Liver (tissue), 9 donors: Measurements from ENCODE around the gene SPTLC1. TPM values are rescaled to one million over a fixed set of nuclear protein-coding genes. Genes with fewer than 3 reads are reported as not detected.

Experiments
- DNase-seq: peaks from one replicate; pipeline ENCODE4 v3.0.0-alpha.2; 2017; ENCODE audit warnings: low spot score
- H3K27ac ChIP-seq, 2 donors: one replicate each; pipeline ENCODE4 v1.7.0; 2013; ENCODE audit warnings: inconsistent platforms in 2 of 2, low read length in 2 of 2, control low read depth in 1 of 2, low read depth in 1 of 2, mild to moderate bottlenecking in 1 of 2
- H3K27me3 ChIP-seq, 4 donors: one replicate each; pipeline versions ENCODE4 v1.6.1 to v1.7.0; 2013; ENCODE audit warnings: low read length in 3 of 4, inconsistent platforms in 1 of 4, mild to moderate bottlenecking in 1 of 4, moderate library complexity in 1 of 4; ENCODE audit not compliant: control insufficient read depth in 4 of 4, insufficient read depth in 4 of 4
- H3K36me3 ChIP-seq, 4 donors: one replicate each; pipeline versions ENCODE4 v1.6.1 to v1.7.0; 2013; ENCODE audit warnings: low read length in 3 of 4, mild to moderate bottlenecking in 3 of 4, low read depth in 1 of 4, moderate library complexity in 1 of 4; ENCODE audit not compliant: control insufficient read depth in 4 of 4, insufficient read depth in 3 of 4
- H3K4me1 ChIP-seq, 4 donors: one replicate each; pipeline versions ENCODE4 v1.6.1 to v1.7.0; 2013; ENCODE audit warnings: low read length in 3 of 4, mild to moderate bottlenecking in 3 of 4, moderate library complexity in 1 of 4; ENCODE audit not compliant: control insufficient read depth in 4 of 4, insufficient read depth in 4 of 4
- H3K4me3 ChIP-seq, 3 donors: one replicate each; pipeline versions ENCODE4 v1.6.1 to v1.7.0; 2013; ENCODE audit warnings: low read length in 3 of 3, control low read depth in 1 of 3, low read depth in 1 of 3, mild to moderate bottlenecking in 1 of 3
- H3K9ac ChIP-seq, 2 donors: one replicate each; pipeline ENCODE4 v1.7.0; 2013; ENCODE audit warnings: low read length in 2 of 2, mild to moderate bottlenecking in 2 of 2, moderate library complexity in 2 of 2, control low read depth in 1 of 2, low read depth in 1 of 2
- H3K9me3 ChIP-seq, 4 donors: one replicate each; pipeline versions ENCODE4 v1.6.1 to v1.7.0; 2013; ENCODE audit warnings: low read length in 3 of 4; ENCODE audit not compliant: control insufficient read depth in 4 of 4
- EGR1 ChIP-seq, 2 donors: IDR thresholded peaks; 2 replicates each; pipeline ENCODE4 v1.6.1; 2016 to 2018; ENCODE audit warnings: antibody characterized with exemption in 2 of 2, low read depth in 2 of 2
- FOXA1 ChIP-seq: IDR thresholded peaks from 2 replicates; pipeline ENCODE4 v1.6.1; 2016; ENCODE audit warnings: antibody characterized with exemption
- FOXA2 ChIP-seq: IDR thresholded peaks from 2 replicates; pipeline ENCODE4 v1.6.1; 2016; ENCODE audit warnings: antibody characterized with exemption
- GABPA ChIP-seq, 2 donors: IDR thresholded peaks in 1 of 2; conservative IDR thresholded peaks in 1 of 2; 2 replicates each; pipeline ENCODE4 v1.6.1; 2016; ENCODE audit warnings: antibody characterized with exemption in 2 of 2, mild to moderate bottlenecking in 1 of 2, moderate library complexity in 1 of 2
- HNF4A ChIP-seq, 2 donors: conservative IDR thresholded peaks; 2 replicates each; pipeline ENCODE4 v1.6.1; 2016; ENCODE audit warnings: antibody characterized with exemption in 2 of 2, mild to moderate bottlenecking in 2 of 2
- NR2F2 ChIP-seq: IDR thresholded peaks from 2 replicates; pipeline ENCODE4 v1.6.1; 2016; ENCODE audit warnings: antibody characterized with exemption
- RAD21 ChIP-seq, 2 donors: IDR thresholded peaks; 2 replicates each; pipeline ENCODE4 v1.6.1; 2016; ENCODE audit warnings: antibody characterized with exemption in 2 of 2, mild to moderate bottlenecking in 2 of 2
- RXRA ChIP-seq, 2 donors: IDR thresholded peaks; 2 replicates each; pipeline ENCODE4 v1.6.1; 2017 to 2018; ENCODE audit warnings: antibody characterized with exemption in 2 of 2, mild to moderate bottlenecking in 1 of 2
- TAF1 ChIP-seq: conservative IDR thresholded peaks from 2 replicates; pipeline ENCODE4 v1.6.1; 2016; ENCODE audit warnings: antibody characterized with exemption, mild to moderate bottlenecking
- YY1 ChIP-seq: IDR thresholded peaks from 2 replicates; pipeline ENCODE4 v1.6.1; 2016; ENCODE audit warnings: antibody characterized with exemption, mild to moderate bottlenecking
- WGBS: extraction: QIAGEN DNeasy Blood & Tissue Kit; methylation state at CpG from one replicate; pipeline ENCODE4 v1.1.7; 2013; 5-methylcytosine and 5-hydroxymethylcytosine counted together
- polyA plus RNA-seq, 2 donors: library from polyadenylated mRNA; stranded (reverse) in 1 of 2; unstranded in 1 of 2; fragments of 200-250 nt in 1 of 2; fragments of >200 nt in 1 of 2; fragmentation: Nextera tagmentation in 1 of 2; extraction: Ambion mirVana in 1 of 2; gene quantifications; one replicate each; pipeline versions ENCODE4 v1.2.1 to v1.2.3, GENCODE V29; 2013 to 2015
- total RNA-seq, 2 donors: library from RNA; depleted of rRNA; stranded (reverse); fragments of >200 nt; gene quantifications; one replicate each; pipeline ENCODE4 v1.2.3, GENCODE V29; 2014
- TF ChIP-seq, protein P1 (sequence below): IDR thresholded peaks from 2 replicates; pipeline ENCODE4 v1.6.1; 2016; ENCODE audit warnings: antibody characterized with exemption
- TF ChIP-seq, protein P2 (sequence below): IDR thresholded peaks from 2 replicates; pipeline ENCODE4 v1.6.1; 2016; ENCODE audit warnings: antibody characterized with exemption
- TF ChIP-seq, protein P3 (sequence below): IDR thresholded peaks from 2 replicates; pipeline ENCODE4 v1.6.1; 2016; ENCODE audit warnings: antibody characterized with exemption
- TF ChIP-seq, protein P4 (sequence below): fragments of 150-350 bp; IDR thresholded peaks from 2 replicates; pipeline ENCODE4 v1.5.1; 2017; ENCODE audit warnings: improper control_type of control experiment, low read depth, low read length; ENCODE audit not compliant: missing input control
- TF ChIP-seq, protein P5 (sequence below): IDR thresholded peaks from 2 replicates; pipeline ENCODE4 v1.6.1; 2016; ENCODE audit warnings: antibody characterized with exemption, mild to moderate bottlenecking
- donor health status: healthy.
- donor health status: healthy.
- donor health status: healthy.
- donor health status: healthy.
- donor health status: healthy.

SPTLC1 gene
- total and polyA plus RNA-seq, 4 donors: 9.9 to 38.0 (median 19.8) TPM

DNA sequence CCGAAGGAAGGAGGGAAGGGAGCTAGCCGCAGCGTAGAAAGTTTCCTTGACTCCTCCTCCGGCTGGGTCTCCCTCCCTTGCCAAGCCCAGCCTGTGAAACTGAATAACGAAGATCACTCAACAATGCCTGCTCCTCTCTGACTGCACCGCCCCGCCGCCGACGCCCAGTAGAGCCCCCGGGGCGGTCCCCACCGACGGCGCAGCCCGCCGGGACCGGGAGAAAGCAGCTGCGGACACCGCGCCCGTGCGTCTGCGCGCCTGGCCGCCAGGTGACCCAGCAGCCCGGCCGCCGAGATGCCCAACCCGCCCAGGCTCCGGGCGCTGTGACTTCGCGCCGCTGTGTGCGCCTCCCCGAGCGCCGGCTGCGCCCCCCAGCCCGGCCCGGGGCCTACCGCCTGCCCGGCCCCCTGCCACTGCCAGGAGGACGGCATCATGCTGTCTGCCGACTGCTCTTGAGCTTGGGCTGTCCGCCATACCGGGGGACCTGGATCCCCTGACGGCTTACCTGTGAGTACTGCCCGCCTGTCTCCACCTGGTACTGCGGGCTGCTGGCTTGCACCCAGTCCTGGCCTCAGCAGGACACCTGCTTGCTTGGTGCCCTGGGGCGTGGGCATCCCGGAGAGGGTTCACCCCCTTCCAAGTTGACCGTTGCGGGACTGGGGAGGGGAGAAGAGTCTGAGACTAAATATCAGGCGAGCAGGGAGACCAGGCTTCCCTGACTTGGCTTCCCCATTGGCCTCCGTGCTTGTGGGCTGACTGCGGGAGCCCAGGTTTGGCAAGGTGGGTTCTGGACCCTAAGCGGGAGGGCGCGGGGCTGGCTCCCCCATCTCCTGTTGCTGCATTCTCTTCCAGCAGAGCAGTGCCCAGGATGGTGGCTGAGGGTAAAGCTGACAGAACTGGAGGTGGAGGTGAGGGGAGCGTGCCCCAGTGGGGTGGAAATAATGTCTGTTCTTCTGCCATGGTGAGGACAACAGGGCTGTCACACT lies 26.2 kb upstream of the SPTLC1 start:
- H3K4me3 ChIP-seq: peak overlapping the region in 1 of 3 donors; percentile 37

DNA sequence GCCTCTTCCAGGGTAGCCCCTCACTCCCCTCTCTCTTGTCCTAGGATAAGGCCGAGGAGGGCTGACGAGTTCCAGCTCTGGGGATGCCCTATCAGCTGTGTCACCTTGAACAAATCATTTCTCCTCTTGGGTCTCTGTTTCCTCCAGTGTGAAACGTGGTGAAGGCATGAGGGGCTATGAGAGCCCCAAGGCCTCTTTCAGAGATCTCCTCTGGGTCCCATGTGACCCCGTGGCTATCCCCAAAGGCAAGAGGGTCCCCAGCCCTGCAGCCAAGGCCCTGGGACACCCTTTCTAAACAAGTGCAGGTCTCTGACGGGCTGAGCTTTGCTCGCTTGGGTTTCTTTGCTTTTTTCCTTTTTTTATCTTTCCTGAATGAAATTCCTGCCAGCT lies 25.5 kb upstream of the SPTLC1 start:
- no peak for DNase-seq
- Histone ChIP-seq H3K27ac (no peak overlapping the region), H3K36me3 (no peaks in the 10 kb centered on the region), H3K27me3 (no peaks in the 10 kb centered on the region), H3K9me3 (no peaks in the 10 kb centered on the region), H3K4me1 (peaks cover 4 to 20% (median 14%) of the 10 kb centered on the region in 4 donors), H3K9ac (no peak overlapping the region), H3K4me3 (no peak overlapping the region)
- 10% methylated on average over 6 of the region's 6 CpGs for WGBS
- TF ChIP-seq FOXA2 (no peak), FOXA1 (no peak), HNF4A (conservative IDR thresholded peaks at IDR 0.05) (no peak), EGR1 (IDR thresholded peaks at IDR 0.05; ENCODE audit: low read depth in 2 of 2) (no peak), NR2F2 (no peak), RAD21 (IDR thresholded peaks at IDR 0.05) (no peak), TAF1 (no peak), YY1 (no peak), RXRA (IDR thresholded peaks at IDR 0.05) (no peak)
- TF ChIP-seq, protein P1, sequence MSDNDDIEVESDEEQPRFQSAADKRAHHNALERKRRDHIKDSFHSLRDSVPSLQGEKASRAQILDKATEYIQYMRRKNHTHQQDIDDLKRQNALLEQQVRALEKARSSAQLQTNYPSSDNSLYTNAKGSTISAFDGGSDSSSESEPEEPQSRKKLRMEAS: no peak
- TF ChIP-seq, protein P2, sequence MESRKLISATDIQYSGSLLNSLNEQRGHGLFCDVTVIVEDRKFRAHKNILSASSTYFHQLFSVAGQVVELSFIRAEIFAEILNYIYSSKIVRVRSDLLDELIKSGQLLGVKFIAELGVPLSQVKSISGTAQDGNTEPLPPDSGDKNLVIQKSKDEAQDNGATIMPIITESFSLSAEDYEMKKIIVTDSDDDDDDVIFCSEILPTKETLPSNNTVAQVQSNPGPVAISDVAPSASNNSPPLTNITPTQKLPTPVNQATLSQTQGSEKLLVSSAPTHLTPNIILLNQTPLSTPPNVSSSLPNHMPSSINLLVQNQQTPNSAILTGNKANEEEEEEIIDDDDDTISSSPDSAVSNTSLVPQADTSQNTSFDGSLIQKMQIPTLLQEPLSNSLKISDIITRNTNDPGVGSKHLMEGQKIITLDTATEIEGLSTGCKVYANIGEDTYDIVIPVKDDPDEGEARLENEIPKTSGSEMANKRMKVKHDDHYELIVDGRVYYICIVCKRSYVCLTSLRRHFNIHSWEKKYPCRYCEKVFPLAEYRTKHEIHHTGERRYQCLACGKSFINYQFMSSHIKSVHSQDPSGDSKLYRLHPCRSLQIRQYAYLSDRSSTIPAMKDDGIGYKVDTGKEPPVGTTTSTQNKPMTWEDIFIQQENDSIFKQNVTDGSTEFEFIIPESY: no peak
- TF ChIP-seq, protein P3, sequence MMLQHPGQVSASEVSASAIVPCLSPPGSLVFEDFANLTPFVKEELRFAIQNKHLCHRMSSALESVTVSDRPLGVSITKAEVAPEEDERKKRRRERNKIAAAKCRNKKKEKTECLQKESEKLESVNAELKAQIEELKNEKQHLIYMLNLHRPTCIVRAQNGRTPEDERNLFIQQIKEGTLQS: no peak
- TF ChIP-seq, protein P4, sequence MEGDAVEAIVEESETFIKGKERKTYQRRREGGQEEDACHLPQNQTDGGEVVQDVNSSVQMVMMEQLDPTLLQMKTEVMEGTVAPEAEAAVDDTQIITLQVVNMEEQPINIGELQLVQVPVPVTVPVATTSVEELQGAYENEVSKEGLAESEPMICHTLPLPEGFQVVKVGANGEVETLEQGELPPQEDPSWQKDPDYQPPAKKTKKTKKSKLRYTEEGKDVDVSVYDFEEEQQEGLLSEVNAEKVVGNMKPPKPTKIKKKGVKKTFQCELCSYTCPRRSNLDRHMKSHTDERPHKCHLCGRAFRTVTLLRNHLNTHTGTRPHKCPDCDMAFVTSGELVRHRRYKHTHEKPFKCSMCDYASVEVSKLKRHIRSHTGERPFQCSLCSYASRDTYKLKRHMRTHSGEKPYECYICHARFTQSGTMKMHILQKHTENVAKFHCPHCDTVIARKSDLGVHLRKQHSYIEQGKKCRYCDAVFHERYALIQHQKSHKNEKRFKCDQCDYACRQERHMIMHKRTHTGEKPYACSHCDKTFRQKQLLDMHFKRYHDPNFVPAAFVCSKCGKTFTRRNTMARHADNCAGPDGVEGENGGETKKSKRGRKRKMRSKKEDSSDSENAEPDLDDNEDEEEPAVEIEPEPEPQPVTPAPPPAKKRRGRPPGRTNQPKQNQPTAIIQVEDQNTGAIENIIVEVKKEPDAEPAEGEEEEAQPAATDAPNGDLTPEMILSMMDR: no peak

More for the DNA sequence above, 26.2 kb upstream of the SPTLC1 start:
- Histone ChIP-seq H3K27ac (no peak overlapping the region), H3K27me3 (no peaks in the 10 kb centered on the region), H3K36me3 (no peaks in the 10 kb centered on the region), H3K4me1 (peaks cover 4 to 20% (median 14%) of the 10 kb centered on the region in 4 donors), H3K9ac (no peak overlapping the region), H3K9me3 (no peaks in the 10 kb centered on the region)
- no peak for TF ChIP-seq NR2F2
- TF ChIP-seq, protein P4: peak; percentile 18
- TF ChIP-seq FOXA1: no peak
- no peak for TF ChIP-seq GABPA (IDR thresholded peaks at IDR 0.05 in 1 of 2, conservative IDR thresholded peaks at IDR 0.05 in 1 of 2)
- TF ChIP-seq, protein P5, sequence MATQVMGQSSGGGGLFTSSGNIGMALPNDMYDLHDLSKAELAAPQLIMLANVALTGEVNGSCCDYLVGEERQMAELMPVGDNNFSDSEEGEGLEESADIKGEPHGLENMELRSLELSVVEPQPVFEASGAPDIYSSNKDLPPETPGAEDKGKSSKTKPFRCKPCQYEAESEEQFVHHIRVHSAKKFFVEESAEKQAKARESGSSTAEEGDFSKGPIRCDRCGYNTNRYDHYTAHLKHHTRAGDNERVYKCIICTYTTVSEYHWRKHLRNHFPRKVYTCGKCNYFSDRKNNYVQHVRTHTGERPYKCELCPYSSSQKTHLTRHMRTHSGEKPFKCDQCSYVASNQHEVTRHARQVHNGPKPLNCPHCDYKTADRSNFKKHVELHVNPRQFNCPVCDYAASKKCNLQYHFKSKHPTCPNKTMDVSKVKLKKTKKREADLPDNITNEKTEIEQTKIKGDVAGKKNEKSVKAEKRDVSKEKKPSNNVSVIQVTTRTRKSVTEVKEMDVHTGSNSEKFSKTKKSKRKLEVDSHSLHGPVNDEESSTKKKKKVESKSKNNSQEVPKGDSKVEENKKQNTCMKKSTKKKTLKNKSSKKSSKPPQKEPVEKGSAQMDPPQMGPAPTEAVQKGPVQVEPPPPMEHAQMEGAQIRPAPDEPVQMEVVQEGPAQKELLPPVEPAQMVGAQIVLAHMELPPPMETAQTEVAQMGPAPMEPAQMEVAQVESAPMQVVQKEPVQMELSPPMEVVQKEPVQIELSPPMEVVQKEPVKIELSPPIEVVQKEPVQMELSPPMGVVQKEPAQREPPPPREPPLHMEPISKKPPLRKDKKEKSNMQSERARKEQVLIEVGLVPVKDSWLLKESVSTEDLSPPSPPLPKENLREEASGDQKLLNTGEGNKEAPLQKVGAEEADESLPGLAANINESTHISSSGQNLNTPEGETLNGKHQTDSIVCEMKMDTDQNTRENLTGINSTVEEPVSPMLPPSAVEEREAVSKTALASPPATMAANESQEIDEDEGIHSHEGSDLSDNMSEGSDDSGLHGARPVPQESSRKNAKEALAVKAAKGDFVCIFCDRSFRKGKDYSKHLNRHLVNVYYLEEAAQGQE: no peak
- 17% methylated on average over 62 of the region's 62 CpGs for WGBS
- DNase-seq: no peak
